ENCODE data around the gene FKBP14.

FKBP14 gene

GRCh38 chr7:30040938-30041337 lies 14.4 kb upstream of the FKBP14 start:
- H3K9me3 ChIP-seq (ENCODE audit: control insufficient read depth, insufficient read depth, low read length), result 0 out of 2 replicates have a peak, but pooled peaks cover 3% of the 10 kb centered on the region
- H3K36me3 ChIP-seq (ENCODE audit: control insufficient read depth, low read length), result peaks cover 3% of the 10 kb centered on the region; the same call in 1 of the 2 replicates
- H3K27me3 ChIP-seq (ENCODE audit: control insufficient read depth, low read length), result no peaks in the 10 kb centered on the region
- H3K4me1 ChIP-seq (ENCODE audit: control insufficient read depth, low read length), result no peaks in the 10 kb centered on the region
- no peaks in the 10 kb centered on the region for H3F3A ChIP-seq (ENCODE audit: control insufficient read depth, insufficient read depth)
- no peak overlapping the region for H3K27ac ChIP-seq (ENCODE audit: low read depth, low read length)
- peaks cover 16% of the 10 kb centered on the region for H3K79me2 ChIP-seq (ENCODE audit: control insufficient read depth, low read length)
- no peaks in the 10 kb centered on the region for H3K9me2 ChIP-seq (replicated peaks; ENCODE audit: control insufficient read depth, low read length)
- no peak overlapping the region for H3K4me2 ChIP-seq (ENCODE audit: low read length)
- H4K20me1 ChIP-seq (ENCODE audit: control insufficient read depth, insufficient read depth, low read depth, low read length), result no peaks in the 10 kb centered on the region
- TF ChIP-seq EZH2phosphoT487 (IDR thresholded peaks at IDR 0.05; ENCODE audit: borderline replicate concordance, low read length) (no peak), CTCF (IDR thresholded peaks at IDR 0.05; ENCODE audit: low read depth, low read length, poor library complexity, severe bottlenecking) (no peak)
- H3K4me3 ChIP-seq (ENCODE audit: low read length), result no peak overlapping the region

- H3K4me1 ChIP-seq (ENCODE audit: control insufficient read depth, low read length), result no peaks in the 10 kb centered on the region
- no peaks in the 10 kb centered on the region for H3F3A ChIP-seq (ENCODE audit: control insufficient read depth, insufficient read depth)
- no peak overlapping the region for H3K4me2 ChIP-seq (ENCODE audit: low read length)
- no peaks in the 10 kb centered on the region for H3K9me2 ChIP-seq (replicated peaks; ENCODE audit: control insufficient read depth, low read length)
- no peaks in the 10 kb centered on the region for H3K27me3 ChIP-seq (ENCODE audit: control insufficient read depth, low read length)
- H3K9me3 ChIP-seq (ENCODE audit: control insufficient read depth, insufficient read depth, low read length), result 0 out of 2 replicates have a peak, but pooled peaks cover 3% of the 10 kb centered on the region
- no peaks in the 10 kb centered on the region for H3K36me3 ChIP-seq (ENCODE audit: control insufficient read depth, low read length)
- H3K79me2 ChIP-seq (ENCODE audit: control insufficient read depth, low read length), result peaks cover 20% of the 10 kb centered on the region
- no peak for TF ChIP-seq CTCF (IDR thresholded peaks at IDR 0.05; ENCODE audit: low read depth, low read length, poor library complexity, severe bottlenecking)
- no peak for TF ChIP-seq EZH2phosphoT487 (IDR thresholded peaks at IDR 0.05; ENCODE audit: borderline replicate concordance, low read length)
- no peak overlapping the region for H3K4me3 ChIP-seq (ENCODE audit: low read length)
- no peaks in the 10 kb centered on the region for H4K20me1 ChIP-seq (ENCODE audit: control insufficient read depth, insufficient read depth, low read depth, low read length)
- no peak overlapping the region for H3K27ac ChIP-seq (ENCODE audit: low read depth, low read length)
These were observed 11.9 kb upstream of the FKBP14 start for GRCh38 chr7:30038196-30038980.

GRCh38 chr7:30036220-30036619 lies 9.7 kb upstream of the FKBP14 start:
- no peak overlapping the region for H3K4me2 ChIP-seq (ENCODE audit: low read length)
- H3K36me3 ChIP-seq (ENCODE audit: control insufficient read depth, low read length), result no peaks in the 10 kb centered on the region
- no peaks in the 10 kb centered on the region for H3K9me3 ChIP-seq (ENCODE audit: control insufficient read depth, insufficient read depth, low read length)
- no peaks in the 10 kb centered on the region for H3K27me3 ChIP-seq (ENCODE audit: control insufficient read depth, low read length)
- TF ChIP-seq CTCF (IDR thresholded peaks at IDR 0.05; ENCODE audit: low read depth, low read length, poor library complexity, severe bottlenecking) (no peak), EZH2phosphoT487 (IDR thresholded peaks at IDR 0.05; ENCODE audit: borderline replicate concordance, low read length) (no peak)
- no peak overlapping the region for H3K4me3 ChIP-seq (ENCODE audit: low read length)
- H4K20me1 ChIP-seq (ENCODE audit: control insufficient read depth, insufficient read depth, low read depth, low read length), result no peaks in the 10 kb centered on the region
- H3K27ac ChIP-seq (ENCODE audit: low read depth, low read length), result no peak overlapping the region
- peaks cover 26% of the 10 kb centered on the region for H3K79me2 ChIP-seq (ENCODE audit: control insufficient read depth, low read length)
- no peaks in the 10 kb centered on the region for H3K9me2 ChIP-seq (replicated peaks; ENCODE audit: control insufficient read depth, low read length)
- no peaks in the 10 kb centered on the region for H3F3A ChIP-seq (ENCODE audit: control insufficient read depth, insufficient read depth)
- H3K4me1 ChIP-seq (ENCODE audit: control insufficient read depth, low read length), result peaks cover 9% of the 10 kb centered on the region
